Measurements from ENCODE around the gene IFNGR2.

DNA sequence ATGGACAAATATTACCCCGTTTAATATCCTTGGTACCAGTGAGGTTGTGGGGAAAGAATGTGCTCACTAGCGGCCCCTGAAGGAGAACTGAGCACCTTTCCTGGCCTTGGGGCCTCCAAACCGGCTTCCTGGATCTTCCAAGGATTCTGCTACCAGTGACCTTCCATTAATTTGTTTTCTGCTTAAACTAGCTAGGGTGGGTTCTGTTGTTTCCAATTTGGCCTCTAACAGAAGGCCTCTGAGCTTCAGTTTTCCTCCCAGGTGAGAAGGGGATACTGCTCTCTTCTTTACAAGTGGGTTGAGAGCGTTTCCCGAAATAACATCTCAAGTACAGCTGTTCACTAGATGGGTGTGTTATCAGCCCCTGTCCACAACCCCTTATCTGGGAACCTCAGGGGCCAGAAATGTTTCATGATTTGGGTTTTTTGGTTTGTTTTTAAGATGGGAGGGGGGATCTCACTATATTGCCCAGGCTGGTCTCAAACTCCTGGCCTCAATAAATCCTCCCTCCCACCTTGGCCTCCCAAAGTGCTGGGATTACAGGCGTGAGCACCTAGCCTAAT lies 16.9 kb upstream of the IFNGR2 start:
- TF ChIP-seq, protein P1, sequence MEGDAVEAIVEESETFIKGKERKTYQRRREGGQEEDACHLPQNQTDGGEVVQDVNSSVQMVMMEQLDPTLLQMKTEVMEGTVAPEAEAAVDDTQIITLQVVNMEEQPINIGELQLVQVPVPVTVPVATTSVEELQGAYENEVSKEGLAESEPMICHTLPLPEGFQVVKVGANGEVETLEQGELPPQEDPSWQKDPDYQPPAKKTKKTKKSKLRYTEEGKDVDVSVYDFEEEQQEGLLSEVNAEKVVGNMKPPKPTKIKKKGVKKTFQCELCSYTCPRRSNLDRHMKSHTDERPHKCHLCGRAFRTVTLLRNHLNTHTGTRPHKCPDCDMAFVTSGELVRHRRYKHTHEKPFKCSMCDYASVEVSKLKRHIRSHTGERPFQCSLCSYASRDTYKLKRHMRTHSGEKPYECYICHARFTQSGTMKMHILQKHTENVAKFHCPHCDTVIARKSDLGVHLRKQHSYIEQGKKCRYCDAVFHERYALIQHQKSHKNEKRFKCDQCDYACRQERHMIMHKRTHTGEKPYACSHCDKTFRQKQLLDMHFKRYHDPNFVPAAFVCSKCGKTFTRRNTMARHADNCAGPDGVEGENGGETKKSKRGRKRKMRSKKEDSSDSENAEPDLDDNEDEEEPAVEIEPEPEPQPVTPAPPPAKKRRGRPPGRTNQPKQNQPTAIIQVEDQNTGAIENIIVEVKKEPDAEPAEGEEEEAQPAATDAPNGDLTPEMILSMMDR (IDR thresholded peaks at IDR 0.05) = no peak
- TF ChIP-seq EP300 (IDR thresholded peaks at IDR 0.05) = no peak
- TF ChIP-seq POLR2A (IDR thresholded peaks at IDR 0.05) = no peak

Measured in ovary (tissue), 3 donors.